NCI-H2196 (cell line): ENCODE results near the gene GTF3C6.
A peak's percentile ranks its signal among the peaks of the same experiment; 100 is the strongest.
"Not testable (repeated sequence)": the region's sequence is repeated elsewhere in the genome, so short reads cannot be mapped to it uniquely, and the experiment has no call there.

ENCODE experiments used
- DNase-seq: peaks from one replicate; lab custom pipeline; 2025; ENCODE audit not compliant: unreplicated experiment; lab: John Stamatoyannopoulos, UW

GTF3C6 gene

GRCh38 chr6:110958329-110959192 lies at the start of gene GTF3C6:
GTF3C6 (plus strand) TSS chr6:110958706; CDS start chr6:110958770, 64 bp downstream.
- peak; percentile 92 for DNase-seq

GRCh38 chr6:110930781-110931180 lies 27.7 kb upstream of the GTF3C6 start:
- no peak for DNase-seq

GRCh38 chr6:110933912-110934311 lies 24.6 kb upstream of the GTF3C6 start:
- DNase-seq: no peak

GRCh38 chr6:110934381-110934898 lies 24.1 kb upstream of the GTF3C6 start:
- DNase-seq: no peak

GRCh38 chr6:110935171-110935570 lies 23.3 kb upstream of the GTF3C6 start:
- no peak for DNase-seq

GRCh38 chr6:110938171-110938570 lies 20.3 kb upstream of the GTF3C6 start:
- DNase-seq: no peak

- DNase-seq: no peak
Measured at GRCh38 chr6:110939429-110940200, 18.9 kb upstream of the GTF3C6 start.

- peak; percentile 41 for DNase-seq
Measured at GRCh38 chr6:110944681-110945151, 13.8 kb upstream of the GTF3C6 start.

- no peak for DNase-seq
Measured at GRCh38 chr6:110946498-110946897, 12.0 kb upstream of the GTF3C6 start.

- peak; percentile 29 for DNase-seq
Measured at GRCh38 chr6:110949679-110950285, 8.7 kb upstream of the GTF3C6 start.

GRCh38 chr6:110950440-110950839 lies 8.1 kb upstream of the GTF3C6 start:
- DNase-seq: no peak

- no peak for DNase-seq
Measured at GRCh38 chr6:110951008-110951407, 7.5 kb upstream of the GTF3C6 start.

- no peak for DNase-seq
Measured at GRCh38 chr6:110951986-110952794, 6.3 kb upstream of the GTF3C6 start.

- no peak for DNase-seq
Measured at GRCh38 chr6:110953633-110954303, 4.7 kb upstream of the GTF3C6 start.

- DNase-seq: no peak
Measured at GRCh38 chr6:110960014-110960390, 1.5 kb downstream of the GTF3C6 start.

GRCh38 chr6:110962636-110963035 lies 4.1 kb downstream of the GTF3C6 start:
- not testable (repeated sequence) for DNase-seq

- DNase-seq: no peak
Measured at GRCh38 chr6:110965629-110966229, 7.2 kb downstream of the GTF3C6 start.

- not testable (repeated sequence) for DNase-seq
Measured at GRCh38 chr6:110968661-110969060, 10.2 kb downstream of the GTF3C6 start.

GRCh38 chr6:110971468-110971867 lies 13.0 kb downstream of the GTF3C6 start:
- DNase-seq: no peak
